Retinal pigment epithelial cell (primary cell): ENCODE data around the gene SPATA31D3.
"Not testable (repeated sequence)": the region's sequence is repeated elsewhere in the genome, so short reads cannot be mapped to it uniquely, and the experiment has no call there.

Source experiments
- DNase-seq: peaks from one replicate; pipeline ENCODE4 v3.0.0-alpha.2; 2010; ENCODE audit warnings: low read depth
- H3K4me3 ChIP-seq: 2 replicates; pipeline ENCODE4 v1.5.1; 2011; ENCODE audit warnings: mild to moderate bottlenecking, low read length, control low read depth, moderate library complexity
- CTCF ChIP-seq: conservative IDR thresholded peaks from 2 replicates; pipeline ENCODE4 v1.5.1; 2011; ENCODE audit warnings: low read depth, low read length, control low read depth, inconsistent platforms

Gene SPATA31D3

GRCh38 chr9:81912135-81912534 lies 31.2 kb upstream of the SPATA31D3 start:
- no peak overlapping the region for H3K4me3 ChIP-seq
- no peak for DNase-seq
- no peak for TF ChIP-seq CTCF

GRCh38 chr9:81915801-81916505 lies 27.3 kb upstream of the SPATA31D3 start:
- no peak for DNase-seq
- no peak overlapping the region for H3K4me3 ChIP-seq
- TF ChIP-seq CTCF, result no peak

GRCh38 chr9:81918507-81918906 lies 24.8 kb upstream of the SPATA31D3 start:
- not testable (repeated sequence) for DNase-seq, H3K4me3 ChIP-seq

- not testable (repeated sequence) for DNase-seq, H3K4me3 ChIP-seq
Measured at GRCh38 chr9:81928305-81928704, 15.0 kb upstream of the SPATA31D3 start, which contains the start of gene SPATA31D4. TSS of gene SPATA31D4 (plus strand) at chr9:81928428. CDS start at chr9:81928514, 86 bp downstream.

GRCh38 chr9:81930147-81930546 lies 13.2 kb upstream of the SPATA31D3 start:
- not testable (repeated sequence) for H3K4me3 ChIP-seq, DNase-seq

GRCh38 chr9:81933547-81933946 lies 9.8 kb upstream of the SPATA31D3 start:
- not testable (repeated sequence) for DNase-seq

GRCh38 chr9:81948650-81949049 lies 5.3 kb downstream of the SPATA31D3 start:
- not testable (repeated sequence) for H3K4me3 ChIP-seq, DNase-seq

More at GRCh38 chr9:81933547-81933946, 9.8 kb upstream of the SPATA31D3 start:
- H3K4me3 ChIP-seq, result not testable (repeated sequence)

- DNase-seq, result no peak
- TF ChIP-seq CTCF, result no peak
- no peak overlapping the region for H3K4me3 ChIP-seq
Measured at GRCh38 chr9:81953096-81953495, 9.8 kb downstream of the SPATA31D3 start.

GRCh38 chr9:81955625-81956024 lies 12.3 kb downstream of the SPATA31D3 start:
- no peak overlapping the region for H3K4me3 ChIP-seq
- TF ChIP-seq CTCF, result no peak
- DNase-seq, result no peak
